GM13977 (cell line): ENCODE results near the gene DENND2A.
"Not testable (repeated sequence)": the region's sequence is repeated elsewhere in the genome, so short reads cannot be mapped to it uniquely, and the experiment has no call there.

ENCODE experiments used
- DNase-seq: peaks from one replicate; pipeline ENCODE4 v3.0.0; 2012; ENCODE audit warnings: low spot score
- CTCF ChIP-seq: IDR thresholded peaks from 2 replicates; pipeline ENCODE4 v1.5.1; 2012; ENCODE audit warnings: mild to moderate bottlenecking, control low read depth; ENCODE audit not compliant: insufficient read depth; ENCODE audit errors: extremely low read depth, missing control alignments
- in situ Hi-C: fragments of 300-500 bp; cut with MboI; formaldehyde crosslinking; loops from one replicate; pipeline ENCODE4 v1.12.0; 2022; ENCODE audit warnings: low sequenced_read_pairs, low pct_unique_long_range_greater_than_20kb, mixed read lengths, inconsistent platforms; ENCODE audit not compliant: unreplicated experiment

Gene DENND2A

GRCh38 chr7:140646931-140647647, 6.5 kb upstream of the DENND2A start:
- peak; percentile 67 for DNase-seq
- TF ChIP-seq CTCF, result peak; percentile 55
- in situ Hi-C loops, result no loop called here

- peak; percentile 39 for TF ChIP-seq CTCF
- in situ Hi-C loops, result no loop called here
- no peak for DNase-seq
These were observed 4.7 kb upstream of the DENND2A start for GRCh38 chr7:140645166-140645900.

GRCh38 chr7:140644761-140645160, 4.1 kb upstream of the DENND2A start:
- DNase-seq, in situ Hi-C loops: not testable (repeated sequence)

DNA sequence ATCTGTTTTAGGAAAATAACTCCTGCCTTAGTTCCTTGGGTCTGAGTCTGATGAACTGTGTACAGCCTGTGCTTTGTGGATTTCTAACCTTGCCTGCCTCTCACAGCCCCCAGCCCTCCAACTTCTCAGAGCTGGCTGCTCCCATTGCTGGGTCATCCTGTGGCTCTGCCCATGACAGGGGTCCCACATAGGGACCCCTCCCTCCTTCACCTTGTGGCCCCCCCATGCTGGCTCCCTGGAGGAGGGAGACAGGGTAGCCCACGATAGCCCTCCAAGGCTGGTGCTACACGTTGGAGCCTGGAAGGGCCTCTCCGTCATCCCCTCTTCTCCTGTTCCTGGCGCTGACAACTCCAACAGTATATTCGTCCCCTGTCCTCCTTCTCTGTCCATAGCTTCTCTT, 2.8 kb upstream of the DENND2A start:
- no peak for TF ChIP-seq CTCF
- in situ Hi-C loops, result no loop called here

GRCh38 chr7:140641524-140642195, 1.0 kb upstream of the DENND2A start:
- TF ChIP-seq CTCF, result no peak
- in situ Hi-C loops, result no loop called here
- DNase-seq, result no peak

More for the DNA sequence above, 2.8 kb upstream of the DENND2A start:
- DNase-seq, result no peak

DNA sequence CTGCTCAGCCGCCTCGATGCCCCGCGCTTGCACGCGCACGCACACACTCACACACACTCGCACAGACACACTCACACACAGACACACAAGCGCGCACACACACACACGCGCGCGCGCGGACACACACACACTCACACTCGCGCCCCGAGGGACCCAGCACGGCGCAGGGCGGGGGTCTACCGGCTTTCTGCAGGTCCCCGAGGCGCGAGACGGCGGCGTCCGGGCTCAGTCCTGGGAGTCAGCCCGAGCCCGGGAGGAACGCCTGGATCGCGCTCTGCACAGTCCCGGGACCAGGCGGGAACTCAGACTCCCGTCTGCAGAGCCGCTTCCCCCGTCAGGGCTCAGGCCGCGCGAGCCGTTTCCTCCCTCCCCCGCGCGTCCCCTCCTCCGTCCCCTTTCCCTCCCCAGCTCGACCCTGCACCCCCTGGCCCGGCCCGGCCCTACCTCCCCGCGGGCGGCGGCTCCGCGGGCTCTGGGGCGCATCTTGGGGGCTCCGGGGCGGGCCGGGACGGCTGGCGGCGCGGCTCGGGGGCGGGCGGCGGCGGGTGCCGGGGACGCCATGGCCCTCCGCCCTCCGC, 464 bp downstream of the DENND2A start:
- no peak for TF ChIP-seq CTCF
- in situ Hi-C loops, result no loop called here
- DNase-seq, result peak; percentile 56
